Uterus (tissue), 4 donors: ENCODE results near the gene OLIG2. TPM values are rescaled to one million over a fixed set of nuclear protein-coding genes. Genes with fewer than 3 reads are reported as not detected.

Experiments used
- DNase-seq, 2 donors: peaks; one replicate each; pipeline ENCODE4 v3.0.0-alpha.2; 2019 to 2020
- H3K27ac ChIP-seq, 2 donors: fragments of 200-600 bp; sonication (generic); 1 replicate in 1 of 2; 2 replicates in 1 of 2; pipeline ENCODE4 v1.5.1; 2016 to 2018
- H3K27me3 ChIP-seq, 2 donors: fragments of 200-600 bp; sonication (generic); one replicate each; pipeline ENCODE4 v1.5.1; 2018 to 2019; ENCODE audit warnings: control low read depth in 1 of 2
- H3K36me3 ChIP-seq, 2 donors: fragments of 200-600 bp; sonication (generic); one replicate each; pipeline ENCODE4 v1.5.1; 2019; ENCODE audit warnings: control low read depth in 1 of 2
- H3K4me1 ChIP-seq, 2 donors: fragments of 200-600 bp; sonication (generic); one replicate each; pipeline ENCODE4 v1.5.1; 2018 to 2019; ENCODE audit warnings: control low read depth in 1 of 2
- H3K4me3 ChIP-seq, 2 donors: fragments of 200-600 bp; sonication (generic); 1 replicate in 1 of 2; 2 replicates in 1 of 2; pipeline ENCODE4 v1.5.1; 2018 to 2019; ENCODE audit warnings: mild to moderate bottlenecking in 1 of 2
- H3K9me3 ChIP-seq, 2 donors: fragments of 200-600 bp; sonication (generic); one replicate each; pipeline ENCODE4 v1.5.1; 2019; ENCODE audit warnings: control low read depth in 1 of 2
- CTCF ChIP-seq, 4 experiments: fragments of 200-600 bp in 2 of 4; fragments of 450-650 bp in 2 of 4; sonication (generic) in 2 of 4; IDR thresholded peaks; one replicate each; pipeline ENCODE4 v1.5.1; 2016 to 2019; ENCODE audit warnings: antibody characterized with exemption in 4 of 4, mild to moderate bottlenecking in 2 of 4, moderate library complexity in 1 of 4
- POLR2A ChIP-seq, 2 donors: fragments of 450-650 bp; IDR thresholded peaks; one replicate each; pipeline ENCODE4 v1.6.1; 2016; ENCODE audit warnings: antibody characterized with exemption in 2 of 2, mild to moderate bottlenecking in 1 of 2, moderate library complexity in 1 of 2
- intact Hi-C: fragments of 100-400 bp; cut with DNase I; formaldehyde crosslinking; loops from one replicate; pipeline ENCODE4 v1.15.1; 2023; ENCODE audit warnings: low total_unique reads
- total RNA-seq, 4 donors: library from RNA; depleted of rRNA in 3 of 4; stranded (reverse); fragments of >200 nt in 3 of 4; gene quantifications; one replicate each; pipeline versions ENCODE4 v1.1.0 to v1.2.4, GENCODE V29; 2014 to 2023
- donor health status: DM: yes; HTN: yes; CAD: no.

The OLIG2 gene
- total RNA-seq, 4 donors from 2014 or later: not detected

- H3K27me3 ChIP-seq: peaks cover 0 to 22% of the 10 kb centered on the region in 2 donors
- TF ChIP-seq POLR2A (IDR thresholded peaks at IDR 0.05) (no peak), CTCF (IDR thresholded peaks at IDR 0.05) (no peak)
These were observed 51.0 kb downstream of the OLIG2 start for GRCh38 chr21:33076600-33077329.

More at GRCh38 chr21:33076600-33077329, 51.0 kb downstream of the OLIG2 start:
- Histone ChIP-seq H3K9me3 (no peaks in the 10 kb centered on the region), H3K27ac (no peak overlapping the region), H3K4me3 (no peak overlapping the region), H3K4me1 (peaks cover 0 to under 1% of the 10 kb centered on the region in 2 donors), H3K36me3 (no peaks in the 10 kb centered on the region)
- DNase-seq: no peak
- intact Hi-C loops: no loop called here

Other genes starting within 250 kb of the OLIG2 start
- not detected for gene OLIG1, start 44.2 kb downstream of the OLIG2 start, total RNA-seq
- gene IFNAR2, start 204.0 kb downstream of the OLIG2 start, total RNA-seq: 10 to 100 TPM in 3 of 4 donors, 1 to 10 TPM in 1; 2.4 to 38.4 (median 24.4) TPM
- 10 to 100 TPM; 17.9 to 45.5 (median 27.7) TPM for gene IL10RB, start 240.4 kb downstream of the OLIG2 start, total RNA-seq